Neuronal stem cell (in vitro differentiated cells): Measurements from ENCODE around the gene NTRK1.

Experiments
- DNase-seq: peaks from one replicate; pipeline ENCODE4 v3.0.0-alpha.2; 2013; ENCODE audit warnings: low spot score
- H2AFZ ChIP-seq: one replicate; pipeline ENCODE4 v1.6.1; 2013; ENCODE audit warnings: mild to moderate bottlenecking, low read length, inconsistent platforms
- H2AK5ac ChIP-seq: 2 replicates; pipeline ENCODE4 v1.6.1; 2013; ENCODE audit warnings: low read depth, mild to moderate bottlenecking, inconsistent platforms, low read length, moderate library complexity, mixed read lengths
- H2BK120ac ChIP-seq: 2 replicates; pipeline ENCODE4 v1.6.1; 2013; ENCODE audit warnings: low read depth, mild to moderate bottlenecking, inconsistent platforms, low read length, moderate library complexity, mixed read lengths
- H2BK12ac ChIP-seq: one replicate; pipeline ENCODE4 v1.6.1; 2013; ENCODE audit warnings: low read length, inconsistent platforms
- H2BK15ac ChIP-seq: 2 replicates; pipeline ENCODE4 v1.6.1; 2013; ENCODE audit warnings: mild to moderate bottlenecking, low read length, inconsistent platforms, mixed read lengths
- H2BK5ac ChIP-seq: one replicate; pipeline ENCODE4 v1.6.1; 2013; ENCODE audit warnings: inconsistent platforms, mild to moderate bottlenecking, low read length, moderate library complexity
- H3K14ac ChIP-seq: one replicate; pipeline ENCODE4 v1.6.1; 2013; ENCODE audit warnings: low read length, inconsistent platforms
- H3K18ac ChIP-seq: 2 replicates; pipeline ENCODE4 v1.6.1; 2013; ENCODE audit warnings: low read length, inconsistent platforms
- H3K23ac ChIP-seq: 2 replicates; pipeline ENCODE4 v1.6.1; 2013; ENCODE audit warnings: low read depth, mild to moderate bottlenecking, mixed read lengths, low read length, inconsistent platforms; ENCODE audit not compliant: poor library complexity
- H3K27ac ChIP-seq: replicated peaks from 3 replicates; pipeline ENCODE4 v1.5.1; 2013; ENCODE audit warnings: low read length, inconsistent platforms
- H3K27me3 ChIP-seq, 3 experiments: 2 replicates each; pipeline ENCODE4 v1.6.1; 2013; ENCODE audit warnings: low read length in 3 of 3, mild to moderate bottlenecking in 2 of 3, inconsistent platforms in 1 of 3, low read depth in 1 of 3, mixed read lengths in 1 of 3, moderate library complexity in 1 of 3; ENCODE audit not compliant: control insufficient read depth in 3 of 3, insufficient read depth in 3 of 3
- H3K36me3 ChIP-seq, 2 donors: replicated peaks in 1 of 2; 2 replicates each; pipeline ENCODE4 v1.6.1; 2013; ENCODE audit warnings: low read length in 2 of 2; ENCODE audit not compliant: control insufficient read depth in 2 of 2, insufficient read depth in 2 of 2
- H3K4ac ChIP-seq: 2 replicates; pipeline ENCODE4 v1.6.1; 2013; ENCODE audit warnings: inconsistent platforms, mild to moderate bottlenecking, low read length, moderate library complexity
- H3K4me1 ChIP-seq, 2 donors: 1 replicate in 1 of 2; 2 replicates in 1 of 2; pipeline ENCODE4 v1.6.1; 2013; ENCODE audit warnings: low read length in 2 of 2, low read depth in 1 of 2; ENCODE audit not compliant: control insufficient read depth in 2 of 2, insufficient read depth in 1 of 2
- H3K4me2 ChIP-seq: one replicate; pipeline ENCODE4 v1.6.1; 2013; ENCODE audit warnings: mild to moderate bottlenecking, low read length, inconsistent platforms; ENCODE audit not compliant: insufficient read depth, poor library complexity, severe bottlenecking
- H3K4me3 ChIP-seq, 2 donors: 2 replicates each; pipeline ENCODE4 v1.5.1; 2013; ENCODE audit warnings: low read length in 2 of 2, mild to moderate bottlenecking in 2 of 2, inconsistent platforms in 1 of 2, moderate library complexity in 1 of 2
- H3K79me1 ChIP-seq: one replicate; pipeline ENCODE4 v1.6.1; 2013; ENCODE audit warnings: low read depth, mild to moderate bottlenecking, inconsistent platforms, low read length, moderate library complexity
- H3K9ac ChIP-seq: one replicate; pipeline ENCODE4 v1.6.1; 2013; ENCODE audit warnings: mild to moderate bottlenecking, low read depth, low read length, inconsistent platforms; ENCODE audit not compliant: poor library complexity
- H3K9me3 ChIP-seq, 2 donors: replicated peaks in 1 of 2; 2 replicates each; pipeline versions ENCODE3 to v1.6.1; 2013; ENCODE audit warnings: low read length in 2 of 2, mild to moderate bottlenecking in 2 of 2, inconsistent platforms in 1 of 2, low read depth in 1 of 2, mixed read lengths in 1 of 2, moderate library complexity in 1 of 2; ENCODE audit not compliant: control insufficient read depth in 2 of 2, insufficient read depth in 1 of 2
- H4K8ac ChIP-seq: one replicate; pipeline ENCODE4 v1.6.1; 2013; ENCODE audit warnings: low read depth, mild to moderate bottlenecking, inconsistent platforms, low read length, moderate library complexity
- H4K91ac ChIP-seq: one replicate; pipeline ENCODE4 v1.6.1; 2013; ENCODE audit warnings: low read length, low read depth, mild to moderate bottlenecking, inconsistent platforms; ENCODE audit not compliant: poor library complexity
- WGBS, 2 donors: extraction: QIAGEN DNeasy Blood & Tissue Kit; methylation state at CpG; one replicate each; pipeline ENCODE4 v1.1.7; 2013; ENCODE audit warnings: missing lambda C conversion rate in 2 of 2, mixed read lengths in 1 of 2; ENCODE audit not compliant: insufficient read length in 2 of 2, insufficient replicate concordance in 1 of 2; ENCODE audit errors: extremely low coverage in 2 of 2; 5-methylcytosine and 5-hydroxymethylcytosine counted together

Gene NTRK1

DNA sequence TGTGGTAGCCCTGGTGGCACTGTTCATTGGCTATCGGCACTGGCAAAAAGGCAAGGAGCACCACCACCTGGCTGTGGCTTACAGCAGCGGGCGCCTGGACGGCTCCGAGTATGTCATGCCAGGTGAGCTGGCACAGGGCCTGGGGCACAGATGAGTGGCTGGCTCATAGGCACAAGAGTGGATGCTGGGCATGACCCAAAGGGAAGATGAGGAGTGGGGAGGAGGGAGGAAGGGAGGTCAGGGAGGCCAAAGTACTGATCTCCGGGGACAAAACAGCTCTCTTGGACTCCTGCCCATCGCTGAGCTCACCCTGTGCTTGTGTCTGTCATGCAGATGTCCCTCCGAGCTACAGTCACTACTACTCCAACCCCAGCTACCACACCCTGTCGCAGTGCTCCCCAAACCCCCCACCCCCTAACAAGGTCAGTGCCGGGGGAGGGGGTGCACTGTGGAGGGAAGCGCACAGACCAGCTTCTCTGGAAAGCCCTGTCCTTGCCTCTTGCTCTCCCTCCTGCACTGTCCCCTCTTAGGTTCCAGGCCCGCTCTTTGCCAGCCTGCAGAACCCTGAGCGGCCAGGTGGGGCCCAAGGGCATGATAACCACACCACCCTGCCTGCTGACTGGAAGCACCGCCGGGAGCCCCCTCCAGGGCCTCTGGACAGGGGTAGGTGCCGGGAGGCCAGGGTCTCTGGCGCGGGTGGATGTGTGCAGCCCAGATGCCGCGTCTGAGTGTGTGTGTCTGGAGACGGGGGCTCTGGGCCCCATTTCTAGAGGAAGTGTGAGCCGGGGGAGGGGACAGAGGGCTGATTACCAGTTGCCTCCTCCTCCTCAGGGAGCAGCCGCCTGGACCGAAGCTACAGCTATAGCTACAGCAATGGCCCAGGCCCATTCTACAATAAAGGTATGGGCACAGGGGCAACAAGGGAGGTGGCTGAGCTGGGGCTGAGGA is 52.5 kb downstream of the NTRK1 start:
- Histone ChIP-seq H3K27ac (no peak overlapping the region), H3K9ac (no peak overlapping the region), H3K79me1 (peaks cover 3% of the 10 kb centered on the region), H3K23ac (peak overlapping the region; percentile 58), H2BK5ac (no peak overlapping the region), H2AK5ac (peak overlapping the region; percentile 32), H3K4me2 (no peak overlapping the region), H3K9me3 (peaks cover 0 to under 1% of the 10 kb centered on the region in 2 donors), H3K18ac (peak overlapping the region; percentile 31), H2BK12ac (no peak overlapping the region), H3K4me3 (no peak overlapping the region), H4K91ac (no peak overlapping the region), H3K14ac (peak overlapping the region; percentile 5), H3K4ac (no peak overlapping the region), H2BK15ac (peak overlapping the region; percentile 49), H4K8ac (peak overlapping the region; percentile 23), H2AFZ (peak overlapping the region; percentile 72), H3K36me3 (no peaks in the 10 kb centered on the region), H2BK120ac (no peak overlapping the region), H3K27me3 (peaks cover 0 to 4% (median 2%) of the 10 kb centered on the region in 3 experiments), H3K4me1 (peaks cover 3 to 10% of the 10 kb centered on the region in 2 donors)
- WGBS, 2 donors: no CpG with 5 or more reads among the region's 24 CpGs
- no peak for DNase-seq

DNA sequence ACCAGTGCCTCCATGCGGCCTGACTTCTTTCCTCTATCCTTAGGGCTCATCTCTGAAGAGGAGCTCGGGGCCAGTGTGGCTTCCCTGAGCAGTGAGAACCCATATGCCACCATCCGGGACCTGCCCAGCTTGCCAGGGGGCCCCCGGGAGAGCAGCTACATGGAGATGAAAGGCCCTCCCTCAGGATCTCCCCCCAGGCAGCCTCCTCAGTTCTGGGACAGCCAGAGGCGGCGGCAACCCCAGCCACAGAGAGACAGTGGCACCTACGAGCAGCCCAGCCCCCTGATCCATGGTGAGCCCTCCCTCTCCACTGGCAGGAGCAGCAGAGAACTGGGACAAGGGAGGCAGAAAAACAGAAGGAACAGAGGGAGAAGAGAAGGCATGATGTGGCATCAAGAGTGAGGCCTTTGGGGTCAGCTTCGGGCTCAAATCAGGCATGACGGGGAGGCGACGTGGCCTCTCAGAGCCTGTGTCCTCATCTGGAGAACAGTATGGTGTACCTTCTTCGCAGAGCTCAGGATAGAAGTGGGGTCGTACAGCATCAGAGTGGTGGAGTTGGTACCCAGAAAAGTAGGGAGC is 53.2 kb downstream of the NTRK1 start:
- H3K14ac ChIP-seq: peak overlapping the region; percentile 5
- H3K4ac ChIP-seq: no peak overlapping the region
- WGBS, 2 donors: no CpG with 5 or more reads among the region's 13 CpGs
- no peak overlapping the region for H3K9ac ChIP-seq
- H2AFZ ChIP-seq: peak overlapping the region; percentile 72
- H3K9me3 ChIP-seq: peaks cover 0 to 5% of the 10 kb centered on the region in 2 donors
- H3K79me1 ChIP-seq: peaks cover 3% of the 10 kb centered on the region
- peaks cover 0 to 4% (median 2%) of the 10 kb centered on the region in 3 experiments for H3K27me3 ChIP-seq
- H3K4me2 ChIP-seq: no peak overlapping the region
- H3K36me3 ChIP-seq: no peaks in the 10 kb centered on the region
- no peak overlapping the region for H3K4me3 ChIP-seq
- H3K18ac ChIP-seq: peak overlapping the region; percentile 31
- no peak overlapping the region for H3K23ac ChIP-seq
- H2BK120ac ChIP-seq: no peak overlapping the region
- no peak overlapping the region for H4K8ac ChIP-seq
- peak overlapping the region; percentile 1 for H2BK12ac ChIP-seq
- peak overlapping the region; percentile 49 for H2BK15ac ChIP-seq
- DNase-seq: no peak
- no peak overlapping the region for H3K27ac ChIP-seq
- peak overlapping the region; percentile 32 for H2AK5ac ChIP-seq
- H2BK5ac ChIP-seq: no peak overlapping the region
- H3K4me1 ChIP-seq: peaks cover 3 to 10% of the 10 kb centered on the region in 2 donors
- H4K91ac ChIP-seq: no peak overlapping the region

DNA sequence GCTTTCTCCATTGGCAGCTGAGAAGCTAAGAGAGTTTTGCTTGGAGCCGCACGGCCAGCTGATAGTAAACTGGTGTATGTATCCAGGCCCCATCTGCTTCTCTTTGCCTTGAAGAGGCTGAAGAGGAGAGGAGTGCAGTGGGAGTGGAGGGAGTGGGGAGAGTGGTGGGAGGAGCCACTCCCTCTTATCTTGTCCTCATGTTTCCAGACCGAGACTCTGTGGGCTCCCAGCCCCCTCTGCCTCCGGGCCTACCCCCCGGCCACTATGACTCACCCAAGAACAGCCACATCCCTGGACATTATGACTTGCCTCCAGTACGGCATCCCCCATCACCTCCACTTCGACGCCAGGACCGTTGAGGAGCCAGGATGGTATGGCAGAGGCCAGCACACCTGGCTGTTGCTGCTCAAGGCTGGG is 53.8 kb downstream of the NTRK1 start:
- no peak overlapping the region for H3K27ac ChIP-seq
- no peak overlapping the region for H2BK5ac ChIP-seq
- H3K9ac ChIP-seq: peak overlapping the region; percentile 27
- DNase-seq: no peak
- no peak overlapping the region for H3K4me2 ChIP-seq
- no peak overlapping the region for H4K8ac ChIP-seq
- H2BK15ac ChIP-seq: no peak overlapping the region
- H3K4me1 ChIP-seq: peaks cover 3 to 10% of the 10 kb centered on the region in 2 donors
- H2BK120ac ChIP-seq: no peak overlapping the region
- H4K91ac ChIP-seq: no peak overlapping the region
- no peak overlapping the region for H3K14ac ChIP-seq
- H3K9me3 ChIP-seq: peaks cover 0 to 5% of the 10 kb centered on the region in 2 donors
- H2AK5ac ChIP-seq: peak overlapping the region; percentile 49
- H2AFZ ChIP-seq: no peak overlapping the region
- WGBS, 2 donors: no CpG with 5 or more reads among the region's 9 CpGs
- no peak overlapping the region for H2BK12ac ChIP-seq
- peaks cover 3% of the 10 kb centered on the region for H3K79me1 ChIP-seq
- H3K27me3 ChIP-seq: peaks cover 0 to 6% (median 4%) of the 10 kb centered on the region in 3 experiments
- no peak overlapping the region for H3K4ac ChIP-seq
- no peak overlapping the region for H3K4me3 ChIP-seq
- H3K18ac ChIP-seq: no peak overlapping the region
- H3K23ac ChIP-seq: no peak overlapping the region
- H3K36me3 ChIP-seq: no peaks in the 10 kb centered on the region
